ENCODE data around the gene MAP2K1.
"Not testable (repeated sequence)": the region's sequence is repeated elsewhere in the genome, so short reads cannot be mapped to it uniquely, and the experiment has no call there.

MAP2K1 gene

DNA sequence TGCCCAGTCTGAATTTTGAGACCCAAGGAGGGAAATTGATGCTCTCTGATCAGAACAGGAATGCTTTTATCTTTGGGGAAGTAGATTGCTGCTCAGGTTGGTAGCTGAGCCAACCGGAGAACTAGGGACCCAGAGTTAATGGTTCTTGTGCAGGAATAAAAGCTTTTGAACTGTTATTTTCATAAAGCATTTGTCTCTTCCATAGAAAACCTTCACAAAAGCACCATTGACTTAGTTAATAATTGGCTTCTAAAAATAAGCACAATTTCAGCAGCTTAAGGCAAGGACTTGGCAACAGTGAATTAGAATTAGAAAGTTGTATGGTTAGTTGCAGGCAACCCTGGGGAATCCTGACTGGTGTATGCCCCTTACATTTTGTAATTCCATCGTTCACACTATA is 53.8 kb downstream of the MAP2K1 start:
- TF ChIP-seq CTCF (IDR thresholded peaks at IDR 0.05; ENCODE audit: control insufficient read depth, extremely low read depth, insufficient read depth) = no peak
- H3K4me3 ChIP-seq (ENCODE audit: low read depth, low read length) = no peak overlapping the region
- DNase-seq (ENCODE audit: low read depth) = no peak

GRCh38 chr15:66452420-66452819 is 65.7 kb downstream of the MAP2K1 start:
- DNase-seq (ENCODE audit: low read depth) = no peak
- TF ChIP-seq CTCF (IDR thresholded peaks at IDR 0.05; ENCODE audit: control insufficient read depth, extremely low read depth, insufficient read depth) = no peak
- no peak overlapping the region for H3K4me3 ChIP-seq (ENCODE audit: low read depth, low read length)

GRCh38 chr15:66452971-66453580 is 66.4 kb downstream of the MAP2K1 start:
- no peak for DNase-seq (ENCODE audit: low read depth)
- H3K4me3 ChIP-seq (ENCODE audit: low read depth, low read length) = no peak overlapping the region
- no peak for TF ChIP-seq CTCF (IDR thresholded peaks at IDR 0.05; ENCODE audit: control insufficient read depth, extremely low read depth, insufficient read depth)

- DNase-seq (ENCODE audit: low read depth) = no peak
- TF ChIP-seq CTCF (IDR thresholded peaks at IDR 0.05; ENCODE audit: control insufficient read depth, extremely low read depth, insufficient read depth) = no peak
- no peak overlapping the region for H3K4me3 ChIP-seq (ENCODE audit: low read depth, low read length)
These were observed 67.4 kb downstream of the MAP2K1 start for GRCh38 chr15:66454143-66454542.

DNA sequence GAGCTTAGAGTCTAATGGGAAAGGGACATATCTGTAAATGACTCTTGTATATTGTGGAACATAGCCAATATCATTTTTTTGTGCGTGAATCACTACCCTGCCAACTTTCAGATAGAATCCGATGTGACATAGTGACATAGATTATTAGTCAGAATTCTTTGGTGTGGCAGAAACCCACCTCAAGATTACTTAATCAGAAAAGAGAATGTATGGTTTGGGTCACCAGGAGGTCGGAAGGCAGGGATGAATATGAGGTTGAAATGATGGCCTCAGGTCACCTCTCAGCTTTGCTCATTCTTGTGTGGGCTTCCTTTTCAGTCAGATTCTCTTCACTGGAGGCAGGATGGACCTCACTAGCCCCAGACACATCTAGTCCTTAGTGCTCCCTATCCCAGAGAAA is 69.5 kb downstream of the MAP2K1 start:
- H3K4me3 ChIP-seq (ENCODE audit: low read depth, low read length) = no peak overlapping the region
- no peak for TF ChIP-seq CTCF (IDR thresholded peaks at IDR 0.05; ENCODE audit: control insufficient read depth, extremely low read depth, insufficient read depth)
- DNase-seq (ENCODE audit: low read depth) = no peak

- H3K4me3 ChIP-seq (ENCODE audit: low read depth, low read length) = no peak overlapping the region
- no peak for TF ChIP-seq CTCF (IDR thresholded peaks at IDR 0.05; ENCODE audit: control insufficient read depth, extremely low read depth, insufficient read depth)
- DNase-seq (ENCODE audit: low read depth) = no peak
These were observed 73.3 kb downstream of the MAP2K1 start for GRCh38 chr15:66459818-66460615.

DNA sequence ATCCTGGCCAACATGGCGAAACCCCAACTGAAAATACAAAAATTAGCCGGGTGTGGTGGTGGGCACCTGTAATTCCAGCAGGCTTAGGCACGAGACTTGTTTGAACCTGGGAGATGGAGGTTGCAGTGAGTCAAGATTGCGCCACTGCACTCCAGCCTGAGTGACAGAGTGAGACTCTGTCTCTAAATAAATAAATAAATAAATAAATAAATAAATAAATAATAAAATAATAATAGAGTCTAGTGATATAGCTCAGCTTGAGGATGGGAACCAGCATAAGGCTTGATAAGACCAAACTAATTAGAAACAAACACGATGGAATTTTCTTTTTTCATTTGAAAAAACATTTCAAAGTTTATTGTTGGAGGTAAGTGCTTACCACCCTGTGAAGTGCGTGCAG is 74.6 kb downstream of the MAP2K1 start:
- DNase-seq (ENCODE audit: low read depth); H3K4me3 ChIP-seq (ENCODE audit: low read depth, low read length): not testable (repeated sequence)
